Cardiac muscle cell (in vitro differentiated cells and primary cell): ENCODE measurements around the gene RGS3. TPM values are rescaled to one million over a fixed set of nuclear protein-coding genes. Genes with fewer than 3 reads are reported as not detected.
"Not testable (repeated sequence)": the region's sequence is repeated elsewhere in the genome, so short reads cannot be mapped to it uniquely, and the experiment has no call there.

Experiments used
- DNase-seq, 2 donors: peaks; one replicate each; pipeline versions ENCODE4 v3.0.0 to v3.0.0-alpha.2; 2010 to 2017; ENCODE audit warnings: low read depth in 1 of 2, low spot score in 1 of 2
- H3K27ac ChIP-seq: fragments of 200-600 bp; sonication (generic); 2 replicates; pipeline ENCODE4 v1.5.1; 2016
- H3K27me3 ChIP-seq: fragments of 200-600 bp; sonication (generic); 2 replicates; pipeline ENCODE4 v1.6.0; 2016; ENCODE audit warnings: control low read depth
- H3K36me3 ChIP-seq: fragments of 200-600 bp; sonication (generic); 2 replicates; pipeline ENCODE4 v1.5.1; 2016; ENCODE audit warnings: control low read depth
- H3K4me1 ChIP-seq: fragments of 200-600 bp; sonication (generic); 2 replicates; pipeline ENCODE4 v1.8.1; 2017; ENCODE audit warnings: low read depth, mild to moderate bottlenecking, mixed run types
- H3K4me3 ChIP-seq: fragments of 200-600 bp; sonication (generic); 2 replicates; pipeline ENCODE4 v1.5.1; 2016; ENCODE audit warnings: mild to moderate bottlenecking
- H3K9me3 ChIP-seq: fragments of 200-600 bp; sonication (generic); 2 replicates; pipeline ENCODE4 v1.5.1; 2017; ENCODE audit warnings: low read depth, mild to moderate bottlenecking, control low read depth
- polyA plus RNA-seq: library from polyadenylated mRNA; unstranded; fragments of >200 nt; fragmentation: Nextera tagmentation; extraction: Ambion mirVana; gene quantifications from 2 replicates; pipeline ENCODE4 v1.2.1, GENCODE V29; 2016
- total RNA-seq: library from RNA; depleted of rRNA; stranded (reverse); fragments of >200 nt; gene quantifications from 2 replicates; pipeline ENCODE4 v1.2.3, GENCODE V29; 2016
- TF ChIP-seq, protein P1 (sequence below): IDR thresholded peaks from 2 replicates; pipeline ENCODE4 v1.5.1; 2012; ENCODE audit warnings: low read depth, mild to moderate bottlenecking, low read length

Gene RGS3
- total and polyA plus RNA-seq, 2 experiments from 2014 or later, result 94.7 to 126 TPM

DNA sequence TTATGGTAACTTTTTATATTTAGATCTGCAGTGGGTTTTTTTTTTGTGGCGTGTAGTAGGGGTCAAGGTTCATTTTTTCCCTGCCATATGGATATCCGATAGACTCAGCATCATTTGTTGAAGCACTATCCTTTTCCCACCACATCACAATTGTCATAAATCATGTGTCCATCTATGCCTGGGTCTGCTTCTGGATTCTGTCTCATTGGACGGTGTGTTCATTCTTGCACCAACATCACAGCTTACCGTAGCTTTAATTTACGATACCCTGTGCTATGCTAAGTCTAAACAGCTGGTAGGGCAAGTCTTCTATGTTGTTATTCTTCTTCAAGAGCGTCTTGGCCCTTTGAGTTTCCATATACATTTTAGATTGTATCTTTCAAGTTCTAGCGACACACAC, 175.0 kb downstream of the RGS3 start:
- H3K27me3 ChIP-seq, result no peaks in the 10 kb centered on the region
- H3K36me3 ChIP-seq, result no peaks in the 10 kb centered on the region
- H3K27ac ChIP-seq, result no peak overlapping the region
- no peak overlapping the region for H3K4me3 ChIP-seq
- no peak for DNase-seq
- peaks cover 32% of the 10 kb centered on the region for H3K4me1 ChIP-seq
- TF ChIP-seq, protein P1, sequence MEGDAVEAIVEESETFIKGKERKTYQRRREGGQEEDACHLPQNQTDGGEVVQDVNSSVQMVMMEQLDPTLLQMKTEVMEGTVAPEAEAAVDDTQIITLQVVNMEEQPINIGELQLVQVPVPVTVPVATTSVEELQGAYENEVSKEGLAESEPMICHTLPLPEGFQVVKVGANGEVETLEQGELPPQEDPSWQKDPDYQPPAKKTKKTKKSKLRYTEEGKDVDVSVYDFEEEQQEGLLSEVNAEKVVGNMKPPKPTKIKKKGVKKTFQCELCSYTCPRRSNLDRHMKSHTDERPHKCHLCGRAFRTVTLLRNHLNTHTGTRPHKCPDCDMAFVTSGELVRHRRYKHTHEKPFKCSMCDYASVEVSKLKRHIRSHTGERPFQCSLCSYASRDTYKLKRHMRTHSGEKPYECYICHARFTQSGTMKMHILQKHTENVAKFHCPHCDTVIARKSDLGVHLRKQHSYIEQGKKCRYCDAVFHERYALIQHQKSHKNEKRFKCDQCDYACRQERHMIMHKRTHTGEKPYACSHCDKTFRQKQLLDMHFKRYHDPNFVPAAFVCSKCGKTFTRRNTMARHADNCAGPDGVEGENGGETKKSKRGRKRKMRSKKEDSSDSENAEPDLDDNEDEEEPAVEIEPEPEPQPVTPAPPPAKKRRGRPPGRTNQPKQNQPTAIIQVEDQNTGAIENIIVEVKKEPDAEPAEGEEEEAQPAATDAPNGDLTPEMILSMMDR, result no peak
- no peaks in the 10 kb centered on the region for H3K9me3 ChIP-seq

DNA sequence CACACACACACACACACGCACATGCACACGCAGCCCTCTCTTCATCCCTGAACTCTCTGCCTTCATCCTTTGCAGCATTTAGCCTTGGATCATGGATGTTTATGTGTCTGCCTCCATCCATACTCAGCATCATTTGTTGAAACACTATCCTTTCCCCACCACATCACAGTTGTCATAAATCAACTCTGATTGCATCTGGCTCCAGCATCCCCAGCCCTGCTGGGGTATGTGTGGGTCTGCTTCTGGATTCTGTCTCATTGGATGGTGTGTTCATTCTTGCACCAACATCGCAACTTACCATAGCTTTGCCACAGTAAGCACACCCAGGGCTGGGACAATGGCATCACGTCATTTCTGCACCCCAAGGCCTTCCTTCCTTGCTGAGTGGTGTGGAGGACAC, 175.4 kb downstream of the RGS3 start:
- H3K27ac ChIP-seq, result no peak overlapping the region
- DNase-seq, result no peak
- no peaks in the 10 kb centered on the region for H3K9me3 ChIP-seq
- H3K4me1 ChIP-seq, result peaks cover 30% of the 10 kb centered on the region
- H3K27me3 ChIP-seq, result no peaks in the 10 kb centered on the region
- H3K36me3 ChIP-seq, result no peaks in the 10 kb centered on the region
- TF ChIP-seq, protein P1, result no peak
- no peak overlapping the region for H3K4me3 ChIP-seq

DNA sequence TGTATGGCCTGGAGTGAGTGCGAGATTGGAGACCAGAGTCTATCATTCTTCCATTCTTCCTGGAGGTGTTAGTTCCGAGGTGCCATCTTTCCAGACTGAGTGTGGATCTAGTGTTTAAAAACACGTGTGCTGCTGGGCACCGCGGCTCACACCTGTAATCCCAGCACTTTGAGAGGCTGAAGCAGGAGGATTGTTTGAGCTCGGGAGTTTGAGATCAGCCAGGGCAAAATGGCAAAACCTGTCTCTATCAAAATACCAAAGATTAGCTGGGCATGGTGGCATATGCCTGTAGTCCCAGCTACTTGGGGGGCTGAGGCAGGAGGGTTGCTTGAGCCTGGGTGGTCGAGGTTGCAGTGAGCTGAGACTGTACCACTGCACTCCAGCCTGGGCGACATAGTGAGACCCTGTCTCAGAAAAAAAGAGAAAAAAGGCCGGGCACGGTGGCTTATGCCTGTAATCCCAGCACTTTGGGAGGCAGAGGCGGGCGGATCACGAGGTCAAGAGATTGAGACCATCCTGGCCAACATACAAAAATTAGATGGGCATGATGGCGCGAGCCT, 176.0 kb downstream of the RGS3 start:
- not testable (repeated sequence) for H3K27ac ChIP-seq, DNase-seq, H3K4me3 ChIP-seq, H3K9me3 ChIP-seq, H3K27me3 ChIP-seq, H3K36me3 ChIP-seq
- H3K4me1 ChIP-seq, result peaks cover 24% of the 10 kb centered on the region

DNA sequence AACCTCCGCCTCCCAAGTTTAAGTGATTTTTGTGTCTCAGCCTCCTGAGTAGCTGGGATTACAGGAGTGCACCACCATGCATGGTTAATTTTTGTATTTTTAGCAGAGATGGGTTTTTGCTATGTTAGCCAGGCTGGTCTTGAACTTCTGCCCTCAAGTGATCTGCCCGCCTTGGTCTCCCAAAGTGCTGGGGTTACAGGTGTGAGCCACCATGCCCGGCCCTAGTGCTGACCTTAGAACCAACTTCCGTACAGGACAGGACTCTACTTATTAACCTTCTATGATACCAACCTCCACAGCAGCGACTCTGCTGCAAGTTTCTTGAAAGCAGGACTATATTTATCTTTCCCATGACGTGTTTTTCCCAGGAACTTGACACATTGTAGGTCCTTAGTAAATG, 176.9 kb downstream of the RGS3 start:
- H3K4me3 ChIP-seq, result no peak overlapping the region
- H3K9me3 ChIP-seq, result no peaks in the 10 kb centered on the region
- TF ChIP-seq, protein P1, result no peak
- peaks cover 15% of the 10 kb centered on the region for H3K4me1 ChIP-seq
- peaks cover 7% of the 10 kb centered on the region for H3K27me3 ChIP-seq
- no peak for DNase-seq
- H3K27ac ChIP-seq, result no peak overlapping the region
- no peaks in the 10 kb centered on the region for H3K36me3 ChIP-seq

DNA sequence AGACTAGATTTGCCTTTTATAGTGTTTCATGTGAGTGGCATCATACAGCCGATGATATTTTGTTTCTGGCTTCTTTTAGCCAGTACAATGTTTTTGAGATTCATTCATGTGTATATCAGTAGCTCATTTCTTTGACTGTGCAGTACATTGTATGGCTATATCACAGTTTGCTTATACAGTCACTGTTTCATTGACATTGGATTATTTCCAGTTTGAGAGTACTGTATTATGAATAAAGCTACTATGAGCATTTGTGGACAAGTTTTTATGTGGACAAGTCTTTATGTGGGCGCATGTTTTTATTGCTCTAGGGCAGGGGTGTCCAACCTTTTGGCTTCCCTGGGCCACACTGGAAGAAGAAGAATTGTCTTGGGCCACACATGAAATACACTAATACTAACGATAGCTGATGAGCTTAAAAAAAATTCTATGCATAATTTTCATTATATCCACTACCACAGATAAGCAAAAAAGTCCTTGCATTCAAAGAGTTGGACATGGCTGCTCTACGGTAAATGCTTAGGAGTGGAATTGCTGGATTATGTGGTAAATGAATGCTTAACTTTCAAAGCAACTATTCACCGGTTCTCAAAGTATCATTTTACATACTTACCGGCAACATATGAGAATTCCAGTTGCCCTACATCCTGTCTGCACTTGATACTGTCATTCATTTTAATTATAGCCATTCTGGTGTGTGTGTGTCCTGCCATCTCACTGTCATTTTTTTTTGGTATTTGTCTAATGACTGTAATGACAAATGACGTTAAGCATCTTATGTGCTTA, 177.8 kb downstream of the RGS3 start:
- TF ChIP-seq, protein P1, result no peak
- Histone ChIP-seq H3K27me3 (peaks cover 10% of the 10 kb centered on the region), H3K36me3 (no peaks in the 10 kb centered on the region)

DNA sequence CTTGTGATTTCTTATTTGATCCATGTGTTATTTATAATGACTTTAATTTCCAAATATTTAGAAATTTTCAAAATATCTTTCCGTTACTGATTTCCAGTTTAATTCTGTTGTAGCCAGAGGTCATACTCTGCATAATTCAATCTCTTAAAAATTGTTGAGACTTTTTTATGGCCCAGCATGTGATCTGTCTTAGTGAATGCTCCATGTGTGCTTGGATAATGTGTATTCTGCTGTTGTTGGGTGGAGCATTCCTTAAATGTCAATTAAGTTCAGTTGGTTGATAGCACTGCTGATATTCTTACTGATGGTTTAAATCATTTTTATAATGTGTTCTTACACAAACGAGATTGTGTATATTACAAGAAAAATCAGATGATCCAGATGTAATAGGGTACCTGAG, 180.8 kb downstream of the RGS3 start:
- no peak for DNase-seq
- Histone ChIP-seq H3K9me3 (no peaks in the 10 kb centered on the region), H3K27ac (no peak overlapping the region), H3K4me3 (no peak overlapping the region), H3K4me1 (peaks cover 7% of the 10 kb centered on the region), H3K36me3 (no peaks in the 10 kb centered on the region), H3K27me3 (peaks cover 10% of the 10 kb centered on the region)
- TF ChIP-seq, protein P1, result no peak

More for the DNA sequence above, 177.8 kb downstream of the RGS3 start:
- Histone ChIP-seq H3K4me3 (no peak overlapping the region), H3K4me1 (peaks cover 7% of the 10 kb centered on the region), H3K27ac (no peak overlapping the region), H3K9me3 (no peaks in the 10 kb centered on the region)
- no peak for DNase-seq
